Breast epithelium (tissue), 4 donors: ENCODE data around the gene C3orf18. TPM values are rescaled to one million over a fixed set of nuclear protein-coding genes. Genes with fewer than 3 reads are reported as not detected.
A peak's percentile ranks its signal among the peaks of the same experiment; 100 is the strongest.

ENCODE experiments used
- DNase-seq, 2 donors: peaks; one replicate each; pipeline ENCODE4 v3.0.0-alpha.2; 2019; ENCODE audit warnings: low spot score in 2 of 2
- H3K27ac ChIP-seq, 2 donors: fragments of 200-600 bp; sonication (generic) in 1 of 2; one replicate each; pipeline ENCODE4 v1.5.1; 2016 to 2019; ENCODE audit warnings: mild to moderate bottlenecking in 1 of 2
- H3K27me3 ChIP-seq, 2 donors: fragments of 200-600 bp; sonication (generic) in 1 of 2; one replicate each; pipeline versions ENCODE4 v1.5.1 to v1.6.0; 2017 to 2019; ENCODE audit warnings: control low read depth in 1 of 2, mild to moderate bottlenecking in 1 of 2
- H3K36me3 ChIP-seq: fragments of 200-600 bp; one replicate; pipeline ENCODE4 v1.5.1; 2019
- H3K4me1 ChIP-seq, 2 donors: fragments of 200-600 bp; sonication (generic); one replicate each; pipeline ENCODE4 v1.5.1; 2016 to 2019; ENCODE audit warnings: control low read depth in 1 of 2
- H3K4me3 ChIP-seq, 3 donors: fragments of 200-600 bp; sonication (generic); 1 replicate in 2 of 3; 2 replicates in 1 of 3; pipeline ENCODE4 v1.5.1; 2016 to 2019; ENCODE audit warnings: mild to moderate bottlenecking in 3 of 3, moderate library complexity in 2 of 3
- H3K9me3 ChIP-seq, 2 donors: fragments of 200-600 bp; sonication (generic) in 1 of 2; one replicate each; pipeline ENCODE4 v1.5.1; 2016 to 2019; ENCODE audit warnings: control low read depth in 1 of 2
- CTCF ChIP-seq, 3 donors: fragments of 450-650 bp; IDR thresholded peaks; one replicate each; pipeline ENCODE4 v1.5.1; 2016 to 2017; ENCODE audit warnings: antibody characterized with exemption in 3 of 3, mild to moderate bottlenecking in 3 of 3, moderate library complexity in 3 of 3
- POLR2A ChIP-seq: fragments of 450-650 bp; IDR thresholded peaks from one replicate; pipeline ENCODE4 v1.6.1; 2016; ENCODE audit warnings: antibody characterized with exemption, mild to moderate bottlenecking, moderate library complexity
- POLR2AphosphoS5 ChIP-seq, 3 donors: sonication (generic); formaldehyde crosslinking; IDR thresholded peaks; one replicate each; pipeline ENCODE4 v1.6.1; 2017; ENCODE audit warnings: antibody characterized with exemption in 3 of 3
- intact Hi-C: fragments of 100-400 bp; cut with DNase I; formaldehyde crosslinking; loops from one replicate; pipeline ENCODE4 v1.15.1; 2023; ENCODE audit warnings: low total_unique reads
- total RNA-seq, 3 donors: library from RNA; depleted of rRNA; stranded (reverse); fragments of >200 nt; gene quantifications; one replicate each; pipeline ENCODE4 v1.1.0, GENCODE V29; 2016

C3orf18 gene
- total RNA-seq, 3 donors from 2014 or later, result 10.7 to 16.8 (median 15.1) TPM

GRCh38 chr3:50612970-50613846 is 45.7 kb upstream of the C3orf18 start:
- Histone ChIP-seq H3K27ac (peak overlapping the region; percentile 91 to 98), H3K4me3 (peak overlapping the region in 1 of 3 donors; percentile 76), H3K4me1 (peaks cover 9 to 26% of the 10 kb centered on the region in 2 donors), H3K9me3 (no peaks in the 10 kb centered on the region), H3K36me3 (no peaks in the 10 kb centered on the region), H3K27me3 (no peaks in the 10 kb centered on the region)
- intact Hi-C loops, result loop anchor here (5.0 kb wide), 1 partner anchor 774 kb away; the partner anchor contains the start of gene MANF
- TF ChIP-seq POLR2A, result no peak
- TF ChIP-seq POLR2AphosphoS5 (IDR thresholded peaks at IDR 0.05), result no peak
- TF ChIP-seq CTCF (IDR thresholded peaks at IDR 0.05), result no peak
- no peak for DNase-seq

GRCh38 chr3:50612234-50612882 is 44.8 kb upstream of the C3orf18 start:
- DNase-seq, result no peak
- Histone ChIP-seq H3K36me3 (no peaks in the 10 kb centered on the region), H3K27ac (peak overlapping the region; percentile 91 to 98), H3K27me3 (no peaks in the 10 kb centered on the region), H3K9me3 (no peaks in the 10 kb centered on the region), H3K4me3 (peak overlapping the region; percentile 61 to 95 (median 76)), H3K4me1 (peaks cover 8 to 28% of the 10 kb centered on the region in 2 donors)
- TF ChIP-seq POLR2AphosphoS5 (IDR thresholded peaks at IDR 0.05) (no peak), CTCF (IDR thresholded peaks at IDR 0.05) (no peak), POLR2A (no peak)
- intact Hi-C loops, result loop anchor here (5.0 kb wide), 1 partner anchor 775 kb away; the partner anchor contains the start of gene MANF

GRCh38 chr3:50611464-50612233 is 44.1 kb upstream of the C3orf18 start, which contains the start of gene CISH:
TSS of gene CISH (minus strand) at chr3:50611774. CDS start at chr3:50611650, 124 bp downstream.
- H3K9me3 ChIP-seq, result no peaks in the 10 kb centered on the region
- peaks cover 15 to 35% of the 10 kb centered on the region in 2 donors for H3K4me1 ChIP-seq
- DNase-seq, result peak; percentile 92 to 95
- peak within 1 kb of the TSS; percentile 61 to 95 (median 76) for H3K4me3 ChIP-seq
- no peaks in the 10 kb centered on the region for H3K36me3 ChIP-seq
- H3K27ac ChIP-seq, result peak within 1 kb of the TSS; percentile 91 to 98
- no peaks in the 10 kb centered on the region for H3K27me3 ChIP-seq
- intact Hi-C loops, result loop anchor here (2.0 to 5.0 kb wide), 2 partner anchors 39 to 776 kb away; partner anchors contain the start of gene MANF
- TF ChIP-seq POLR2A (peak; percentile 79), POLR2AphosphoS5 (IDR thresholded peaks at IDR 0.05) (peak; percentile 73 to 90 (median 79)), CTCF (IDR thresholded peaks at IDR 0.05) (peak; percentile 34 to 37 (median 37))

GRCh38 chr3:50610992-50611463 is 43.5 kb upstream of the C3orf18 start:
- no peak for DNase-seq
- intact Hi-C loops, result loop anchor here (2.0 to 5.0 kb wide), 2 partner anchors 38 to 776 kb away; partner anchors contain the start of gene MANF

More at GRCh38 chr3:50610992-50611463, 43.5 kb upstream of the C3orf18 start:
- no peaks in the 10 kb centered on the region for H3K27me3 ChIP-seq
- H3K9me3 ChIP-seq, result no peaks in the 10 kb centered on the region
- H3K4me3 ChIP-seq, result peak overlapping the region; percentile 61 to 95 (median 76)
- peaks cover 20 to 41% of the 10 kb centered on the region in 2 donors for H3K4me1 ChIP-seq
- H3K36me3 ChIP-seq, result no peaks in the 10 kb centered on the region
- no peak for TF ChIP-seq POLR2AphosphoS5 (IDR thresholded peaks at IDR 0.05)
- peak overlapping the region; percentile 91 to 98 for H3K27ac ChIP-seq
